OCI-LY1 (cell line): ENCODE data around the gene PBOV1.

Experiments
- CTCF ChIP-seq: fragments of 200-600 bp; sonication (generic), shearing (Covaris generic); IDR thresholded peaks from 2 replicates; pipeline ENCODE4 v1.5.1; 2017; ENCODE audit warnings: mild to moderate bottlenecking, antibody characterized with exemption, low read length, moderate library complexity, mixed read lengths
- EZH2 ChIP-seq: fragments of 200-600 bp; sonication (generic), shearing (Covaris generic); IDR thresholded peaks from 2 replicates; pipeline ENCODE4 v1.8.0; 2017; ENCODE audit warnings: borderline replicate concordance, mixed run types, mild to moderate bottlenecking, antibody characterized with exemption, low read length, moderate library complexity, mixed read lengths

GRCh38 chr6:138234363-138234762 is 16.1 kb upstream of the PBOV1 start:
- TF ChIP-seq EZH2, result no peak
- no peak for TF ChIP-seq CTCF
